GM21529 (cell line): ENCODE measurements around the gene TNFRSF12A.

Source experiments
- ATAC-seq: cut with Tn5 transposase; IDR thresholded peaks from one replicate; pipeline ENCODE4 v1.9.1; 2021; ENCODE audit not compliant: unreplicated experiment

Gene TNFRSF12A

GRCh38 chr16:3010510-3010909, 9.7 kb upstream of the TNFRSF12A start:
- ATAC-seq = no peak

- ATAC-seq = no peak
Observed at GRCh38 chr16:3012246-3012645, 7.9 kb upstream of the TNFRSF12A start.

- ATAC-seq = no peak
Observed at GRCh38 chr16:3012828-3013420, 7.2 kb upstream of the TNFRSF12A start, which contains the start of gene CLDN9. TSS of gene CLDN9 (plus strand) at chr16:3012923. CDS start at chr16:3013363, 440 bp downstream.

- ATAC-seq = no peak
Observed at GRCh38 chr16:3013491-3013951, 6.6 kb upstream of the TNFRSF12A start.

- ATAC-seq = no peak
Observed at GRCh38 chr16:3013998-3014690, 6.0 kb upstream of the TNFRSF12A start.

GRCh38 chr16:3014971-3015370, 5.2 kb upstream of the TNFRSF12A start:
- no peak for ATAC-seq

- no peak for ATAC-seq
Observed at GRCh38 chr16:3015865-3016521, 4.2 kb upstream of the TNFRSF12A start.

- no peak for ATAC-seq
Observed at GRCh38 chr16:3017344-3017743, 2.8 kb upstream of the TNFRSF12A start.

- no peak for ATAC-seq
Observed at GRCh38 chr16:3017794-3018506, 2.2 kb upstream of the TNFRSF12A start, which contains the start of gene CLDN6. TSS of gene CLDN6 (minus strand) at chr16:3018183. CDS start at chr16:3016021, 2,162 bp downstream.

- no peak for ATAC-seq
Observed at GRCh38 chr16:3019594-3020246, 448 bp upstream of the TNFRSF12A start.

GRCh38 chr16:3020604-3021448, 658 bp downstream of the TNFRSF12A start:
- no peak for ATAC-seq

- ATAC-seq = no peak
Observed at GRCh38 chr16:3021449-3022207, 1.5 kb downstream of the TNFRSF12A start.

GRCh38 chr16:3022208-3022683, 2.1 kb downstream of the TNFRSF12A start:
- no peak for ATAC-seq

GRCh38 chr16:3022684-3023414, 2.7 kb downstream of the TNFRSF12A start:
- no peak for ATAC-seq

- no peak for ATAC-seq
Observed at GRCh38 chr16:3023415-3023668, 3.2 kb downstream of the TNFRSF12A start.

- peak; percentile 60 for ATAC-seq
Observed at GRCh38 chr16:3023669-3024478, 3.7 kb downstream of the TNFRSF12A start, which contains the start of the genes HCFC1R1 and THOC6. TSS of gene HCFC1R1 (minus strand) at chr16:3023942. CDS start at chr16:3023941, 1 bp downstream. TSS of gene THOC6 (plus strand) at chr16:3024035. CDS start at chr16:3024327, 292 bp downstream.
